Embryonic facial prominence (tissue), 1 donor: ENCODE results near the gene WWC2.

ENCODE experiments used
- DNase-seq: peaks from one replicate; pipeline ENCODE4 v3.0.0-alpha.2; 2016; ENCODE audit errors: extremely low spot score

WWC2 gene

GRCh38 chr4:183353557-183353956, 254.5 kb downstream of the WWC2 start:
- DNase-seq: no peak

- DNase-seq: no peak
Observed at GRCh38 chr4:183354219-183354618, 255.2 kb downstream of the WWC2 start.

- no peak for DNase-seq
Observed at GRCh38 chr4:183355405-183355804, 256.3 kb downstream of the WWC2 start.

GRCh38 chr4:183356173-183356830, 257.2 kb downstream of the WWC2 start:
- no peak for DNase-seq

- no peak for DNase-seq
Observed at GRCh38 chr4:183356931-183357675, 258.0 kb downstream of the WWC2 start.

GRCh38 chr4:183358215-183358755, 259.2 kb downstream of the WWC2 start:
- no peak for DNase-seq

GRCh38 chr4:183360161-183360919, 261.3 kb downstream of the WWC2 start:
- DNase-seq: no peak

- no peak for DNase-seq
Observed at GRCh38 chr4:183362036-183362435, 263.0 kb downstream of the WWC2 start.

- DNase-seq: no peak
Observed at GRCh38 chr4:183362916-183363542, 264.0 kb downstream of the WWC2 start.

GRCh38 chr4:183364025-183364424, 265.0 kb downstream of the WWC2 start:
- no peak for DNase-seq

- DNase-seq: no peak
Observed at GRCh38 chr4:183366206-183366835, 267.3 kb downstream of the WWC2 start.

- DNase-seq: no peak
Observed at GRCh38 chr4:183369073-183369472, 270.0 kb downstream of the WWC2 start.
